ENCODE measurements around the gene XPOT.

The XPOT gene

DNA sequence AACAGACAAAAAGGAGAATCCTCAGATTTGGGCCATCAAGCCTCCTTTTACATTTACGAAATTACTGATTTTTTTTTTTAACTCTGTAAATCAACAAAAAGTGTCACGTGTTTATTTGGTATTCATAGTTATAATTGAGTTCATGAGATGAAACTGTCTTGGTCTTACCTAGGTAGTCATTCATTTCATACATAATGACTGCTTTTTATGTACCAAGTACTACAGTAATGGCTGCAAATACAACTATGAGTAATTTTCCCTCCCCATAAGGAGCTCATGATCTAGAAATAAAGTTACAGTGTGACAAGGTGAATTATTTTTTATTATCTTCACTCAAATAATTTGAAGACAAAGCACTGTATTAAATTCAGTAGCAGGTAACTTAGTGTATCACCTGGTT lies 41.3 kb downstream of the XPOT start:
- H3K27ac Mint-ChIP-seq: no peak overlapping the region
- H3K4me1 Mint-ChIP-seq: peaks cover 5% of the 10 kb centered on the region in 2 donors
- ATAC-seq (replicated peaks) (no peak), DNase-seq (no peak)
- peaks cover 32 to 51% of the 10 kb centered on the region in 2 donors for H3K36me3 Mint-ChIP-seq
- H3K9me3 Mint-ChIP-seq: no peaks in the 10 kb centered on the region
- H3K4me3 Mint-ChIP-seq: no peak overlapping the region
- H3K27me3 Mint-ChIP-seq: no peaks in the 10 kb centered on the region

DNA sequence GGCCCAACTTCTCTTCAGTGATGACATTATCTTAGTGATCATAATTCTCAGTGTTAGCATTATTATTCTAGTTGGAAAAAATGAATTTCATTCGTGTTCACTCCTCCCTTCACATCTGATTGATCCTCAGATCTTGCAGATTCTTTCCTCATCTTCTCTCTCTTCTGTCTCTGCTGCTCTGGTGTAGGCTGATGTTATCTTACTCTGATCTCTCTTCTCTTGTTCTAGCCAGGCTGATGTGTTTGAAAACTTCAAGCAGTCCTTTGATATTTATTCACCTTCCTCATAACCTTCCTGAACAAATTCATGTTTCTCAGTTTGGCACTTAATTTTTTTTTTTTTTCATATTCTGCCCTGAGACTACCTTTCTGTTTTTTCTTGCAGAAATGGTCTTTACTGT lies 42.1 kb downstream of the XPOT start:
- peaks cover 27 to 46% of the 10 kb centered on the region in 2 donors for H3K36me3 Mint-ChIP-seq
- ATAC-seq (replicated peaks) (no peak), DNase-seq (no peak)
- H3K4me1 Mint-ChIP-seq: peaks cover 8 to 13% of the 10 kb centered on the region in 2 donors
- H3K27ac Mint-ChIP-seq: no peak overlapping the region
- H3K9me3 Mint-ChIP-seq: no peaks in the 10 kb centered on the region
- H3K27me3 Mint-ChIP-seq: no peaks in the 10 kb centered on the region
- H3K4me3 Mint-ChIP-seq: no peak overlapping the region

DNA sequence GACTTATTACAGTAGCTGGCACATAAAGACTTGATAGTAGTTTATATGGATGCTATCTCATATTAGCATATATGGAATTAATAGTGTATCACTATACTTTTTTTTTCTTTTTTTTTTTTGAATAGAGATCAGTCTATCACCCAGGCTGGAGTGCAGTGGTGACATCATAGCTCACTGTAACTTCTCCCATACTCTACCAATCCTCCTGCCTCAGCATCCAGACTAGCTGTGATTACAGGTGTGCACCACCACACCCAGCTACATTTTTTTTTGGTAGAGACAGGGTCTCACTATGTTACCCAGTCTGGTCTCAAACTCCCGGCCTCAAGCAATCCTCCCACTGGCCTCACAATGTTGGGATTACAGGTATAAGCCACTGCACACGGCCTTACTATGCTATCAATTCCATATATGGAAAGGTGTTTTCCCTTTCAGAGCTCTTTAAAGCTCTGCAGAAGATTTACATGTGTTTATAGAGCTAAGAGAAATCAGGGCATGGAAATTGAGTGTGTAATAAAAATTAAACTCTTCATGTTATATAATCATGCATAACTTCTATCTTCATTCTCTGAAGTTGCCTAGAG lies 46.0 kb downstream of the XPOT start:
- Mint-ChIP-seq H3K4me1 (peaks cover 13 to 18% of the 10 kb centered on the region in 2 donors), H3K27ac (no peak overlapping the region), H3K36me3 (peaks cover 7 to 21% of the 10 kb centered on the region in 2 donors), H3K4me3 (peak overlapping the region; percentile 93 to 97), H3K27me3 (no peaks in the 10 kb centered on the region), H3K9me3 (no peaks in the 10 kb centered on the region)
- ATAC-seq (replicated peaks) (no peak), DNase-seq (no peak)

DNA sequence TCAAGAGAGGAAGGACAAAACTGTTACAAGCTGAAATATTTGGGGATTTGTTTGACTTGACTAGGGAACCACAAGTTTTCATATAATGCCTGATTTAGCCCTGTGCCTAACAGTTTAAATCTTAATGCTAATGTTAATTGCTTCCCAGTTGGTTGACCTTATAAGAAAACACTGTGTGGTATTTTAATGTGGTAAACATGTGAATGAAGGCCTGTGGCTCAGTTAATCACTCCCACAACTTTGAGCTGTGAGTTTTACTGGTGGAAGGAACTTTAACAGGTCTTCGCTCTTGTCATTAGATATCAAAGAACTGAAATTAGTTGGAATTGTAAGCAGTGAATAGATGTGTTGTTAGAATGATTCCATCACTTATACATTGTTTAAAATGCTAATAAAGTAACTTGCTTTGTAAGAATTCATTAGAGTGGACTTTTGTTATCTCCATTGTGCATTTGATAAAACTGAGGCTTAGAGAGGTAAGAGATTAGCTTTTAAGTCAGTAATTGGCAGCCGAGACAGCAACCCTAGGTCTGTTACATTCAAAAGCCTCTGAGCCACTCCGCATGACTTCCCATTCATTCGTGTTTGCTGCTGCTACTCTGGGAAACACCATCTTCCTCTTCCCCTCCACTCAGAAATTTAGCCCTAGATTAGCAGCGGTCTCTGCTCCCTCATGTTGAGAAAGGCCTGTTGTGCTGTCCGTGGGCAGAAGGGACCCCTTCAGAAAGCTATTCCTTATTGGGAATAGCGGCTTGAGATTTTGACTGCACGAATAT lies 46.7 kb downstream of the XPOT start:
- Mint-ChIP-seq H3K27ac (peak overlapping the region; percentile 95), H3K4me3 (peak overlapping the region; percentile 93 to 97), H3K9me3 (no peaks in the 10 kb centered on the region), H3K27me3 (no peaks in the 10 kb centered on the region), H3K36me3 (peaks cover 7 to 21% of the 10 kb centered on the region in 2 donors), H3K4me1 (peaks cover 14 to 21% of the 10 kb centered on the region in 2 donors)
- ATAC-seq (replicated peaks) (peak in 1 of 2 donors; percentile 31), DNase-seq (no peak)

DNA sequence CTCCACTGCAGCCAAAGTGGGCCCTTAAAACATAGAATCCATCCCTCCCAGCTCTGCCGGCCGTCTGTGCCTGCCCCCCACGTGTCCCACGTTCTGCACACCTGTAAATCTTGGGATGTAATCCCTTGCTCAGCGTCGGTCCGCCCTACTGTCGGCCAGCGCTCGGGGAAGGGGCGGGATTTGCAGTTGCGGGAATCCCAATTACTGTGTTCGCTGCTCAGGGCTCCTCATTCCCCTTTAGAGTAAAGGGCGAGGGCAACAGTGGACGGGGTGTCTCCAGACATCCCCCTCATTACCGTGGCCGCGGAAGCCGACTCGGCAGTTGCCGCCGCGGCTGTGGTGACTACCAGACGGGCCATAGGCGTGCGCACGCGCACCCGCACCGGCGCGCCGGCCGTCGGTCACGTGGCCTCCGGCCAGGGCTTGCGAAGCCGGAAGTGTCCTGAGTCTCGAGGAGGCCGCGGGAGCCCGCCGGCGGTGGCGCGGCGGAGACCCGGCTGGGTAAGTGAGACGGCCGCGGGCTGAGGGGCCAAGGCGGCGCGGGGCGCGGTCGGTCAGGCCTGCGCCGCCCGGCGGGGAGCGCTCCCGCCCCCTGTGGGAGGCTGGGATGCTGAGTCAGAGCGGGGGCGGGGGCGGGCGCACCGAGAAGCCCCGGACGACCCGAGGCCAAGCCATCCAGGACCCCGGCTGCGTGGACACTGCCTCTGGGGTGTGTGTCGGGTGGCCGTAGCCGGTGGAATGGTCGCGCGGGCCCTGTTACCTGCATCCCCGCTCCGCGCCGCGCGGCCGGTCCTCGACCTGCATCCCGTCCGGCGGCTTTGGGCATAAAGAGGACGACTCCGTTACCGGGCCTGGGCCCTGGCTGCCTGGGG lies 47.7 kb downstream of the XPOT start, which contains the start of gene TBK1:
Gene TBK1, plus strand, starts transcription at position 434 of the 872 bp plus-strand sequence. CDS start 3,751 bp downstream, outside the sequence.
- DNase-seq (peak; percentile 81), ATAC-seq (replicated peaks) (peak; percentile 88 to 91)
- Mint-ChIP-seq H3K4me1 (peaks cover 17 to 28% of the 10 kb centered on the region in 2 donors), H3K9me3 (no peaks in the 10 kb centered on the region), H3K27ac (peak within 1 kb of the TSS; percentile 95), H3K27me3 (no peaks in the 10 kb centered on the region), H3K4me3 (peak within 1 kb of the TSS; percentile 93 to 97), H3K36me3 (peaks cover 4 to 19% of the 10 kb centered on the region in 2 donors)

DNA sequence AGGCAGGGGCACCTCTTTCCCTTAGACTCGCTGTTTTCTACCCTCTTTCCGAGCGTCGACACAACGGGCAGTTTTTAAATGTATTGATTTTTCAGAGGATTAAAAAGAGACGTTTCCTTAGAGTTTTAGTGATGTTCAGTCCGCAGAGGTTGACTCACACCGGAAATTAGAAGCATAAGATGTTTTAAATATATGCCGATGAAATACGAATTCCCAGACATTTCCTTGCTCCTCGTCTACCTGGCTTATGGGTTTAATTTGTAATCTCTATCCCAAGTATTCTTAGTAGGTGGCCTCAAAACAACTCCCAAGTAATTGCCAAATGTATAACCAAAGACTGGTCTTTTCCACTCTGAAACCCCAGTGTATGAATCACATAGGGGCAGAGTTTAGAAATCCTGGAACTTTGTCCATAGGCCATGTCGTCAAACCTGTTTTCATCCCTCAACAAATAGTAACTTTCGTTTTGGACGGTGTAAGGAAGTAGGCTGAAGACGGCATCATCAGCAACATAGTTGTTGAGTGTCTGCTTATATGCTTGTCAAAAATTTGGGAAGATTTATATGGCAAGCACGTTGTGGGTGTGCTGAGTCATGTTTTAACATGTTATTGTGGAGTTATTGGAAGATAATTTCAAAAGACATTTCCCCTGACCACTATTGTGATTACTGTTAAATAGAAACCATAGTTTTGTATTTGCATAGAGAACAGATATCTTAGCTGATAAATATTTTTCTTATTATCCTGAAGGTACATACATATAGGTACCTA lies 48.6 kb downstream of the XPOT start:
- Mint-ChIP-seq H3K27ac (peak overlapping the region; percentile 95), H3K27me3 (no peaks in the 10 kb centered on the region), H3K36me3 (peaks cover 10 to 22% of the 10 kb centered on the region in 2 donors), H3K4me1 (peaks cover 24 to 36% of the 10 kb centered on the region in 2 donors), H3K9me3 (no peaks in the 10 kb centered on the region), H3K4me3 (peak overlapping the region; percentile 93 to 97)
- DNase-seq (no peak), ATAC-seq (replicated peaks) (no peak)

DNA sequence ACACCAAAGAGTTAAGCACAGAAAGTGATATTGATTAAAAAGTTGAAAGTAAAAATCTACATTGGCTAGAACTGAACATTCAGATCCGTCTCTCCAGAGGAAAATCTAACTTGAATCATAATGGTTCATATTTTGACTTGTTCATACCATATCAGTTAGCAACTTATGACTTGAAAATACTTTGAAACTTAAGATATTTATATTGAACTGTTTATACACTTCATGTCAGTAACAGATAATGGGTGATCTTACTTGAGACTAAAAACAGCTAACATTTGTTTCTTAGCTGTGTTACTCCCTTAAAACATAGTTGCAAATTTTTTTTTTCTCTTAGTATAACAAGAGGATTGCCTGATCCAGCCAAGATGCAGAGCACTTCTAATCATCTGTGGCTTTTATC lies 51.3 kb downstream of the XPOT start:
- Mint-ChIP-seq H3K9me3 (no peaks in the 10 kb centered on the region), H3K4me1 (peaks cover 29 to 47% of the 10 kb centered on the region in 2 donors), H3K27me3 (no peaks in the 10 kb centered on the region), H3K27ac (no peak overlapping the region), H3K4me3 (no peak overlapping the region), H3K36me3 (peaks cover 14 to 20% of the 10 kb centered on the region in 2 donors)
- no peak for DNase-seq
- no peak for ATAC-seq (replicated peaks)

GRCh38 chr12:64456119-64456518 lies 51.9 kb downstream of the XPOT start:
- no peak overlapping the region for H3K27ac Mint-ChIP-seq
- ATAC-seq (replicated peaks) (no peak), DNase-seq (no peak)
- no peak overlapping the region for H3K4me3 Mint-ChIP-seq
- H3K36me3 Mint-ChIP-seq: peaks cover 16 to 24% of the 10 kb centered on the region in 2 donors
- peaks cover 26 to 40% of the 10 kb centered on the region in 2 donors for H3K4me1 Mint-ChIP-seq
- no peaks in the 10 kb centered on the region for H3K9me3 Mint-ChIP-seq
- H3K27me3 Mint-ChIP-seq: no peaks in the 10 kb centered on the region

- peaks cover 16 to 28% of the 10 kb centered on the region in 2 donors for H3K36me3 Mint-ChIP-seq
- H3K4me1 Mint-ChIP-seq: peaks cover 26 to 39% of the 10 kb centered on the region in 2 donors
- no peaks in the 10 kb centered on the region for H3K27me3 Mint-ChIP-seq
- no peak overlapping the region for H3K4me3 Mint-ChIP-seq
- ATAC-seq (replicated peaks) (no peak), DNase-seq (no peak)
- no peak overlapping the region for H3K27ac Mint-ChIP-seq
- no peaks in the 10 kb centered on the region for H3K9me3 Mint-ChIP-seq
These were observed 52.8 kb downstream of the XPOT start for GRCh38 chr12:64457032-64457431.

DNA sequence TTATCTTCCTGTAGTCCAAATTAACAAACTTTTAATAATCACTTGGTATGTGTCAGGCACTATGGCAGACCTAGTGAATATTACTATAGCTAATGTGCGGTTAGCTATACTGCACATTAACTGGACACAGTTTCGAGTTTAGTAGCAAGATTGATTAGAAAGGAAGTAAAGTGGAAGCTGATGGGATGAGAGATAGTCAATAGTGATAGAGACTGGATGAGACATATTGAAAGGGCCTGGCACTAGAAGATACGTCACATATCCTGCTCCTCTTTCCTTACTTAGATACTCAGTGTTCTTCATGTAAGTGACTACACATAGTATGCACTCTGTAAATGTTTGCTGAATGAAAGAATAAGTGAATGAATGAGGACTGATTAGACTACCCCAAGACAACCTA lies 53.3 kb downstream of the XPOT start:
- no peak overlapping the region for H3K4me3 Mint-ChIP-seq
- no peaks in the 10 kb centered on the region for H3K27me3 Mint-ChIP-seq
- peaks cover 26 to 39% of the 10 kb centered on the region in 2 donors for H3K4me1 Mint-ChIP-seq
- H3K9me3 Mint-ChIP-seq: no peaks in the 10 kb centered on the region
- H3K27ac Mint-ChIP-seq: no peak overlapping the region
- H3K36me3 Mint-ChIP-seq: peaks cover 16 to 28% of the 10 kb centered on the region in 2 donors
- DNase-seq: no peak
- ATAC-seq (replicated peaks): peak in 1 of 2 donors; percentile 22

DNA sequence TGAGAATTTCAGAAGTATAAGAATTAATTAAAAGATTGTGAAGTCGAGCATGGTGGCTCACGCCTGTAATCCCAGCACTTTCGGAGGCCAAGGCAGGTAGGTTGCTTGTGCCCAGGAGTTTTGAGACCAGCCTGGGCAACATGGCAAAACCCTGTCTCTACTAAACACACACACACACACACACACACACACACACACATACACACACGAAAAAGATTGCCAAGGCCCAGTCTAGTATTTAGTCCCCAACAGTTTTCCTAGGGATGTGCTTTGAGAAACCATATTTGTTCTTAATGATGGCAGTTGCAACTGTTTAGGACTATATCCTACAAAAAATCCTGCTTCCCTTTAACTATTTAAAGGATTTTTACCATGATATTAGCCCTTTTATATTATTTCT lies 53.7 kb downstream of the XPOT start:
- Mint-ChIP-seq H3K27me3 (no peaks in the 10 kb centered on the region), H3K4me3 (no peak overlapping the region), H3K36me3 (peaks cover 16 to 31% of the 10 kb centered on the region in 2 donors), H3K27ac (no peak overlapping the region), H3K4me1 (peaks cover 25 to 38% of the 10 kb centered on the region in 2 donors), H3K9me3 (no peaks in the 10 kb centered on the region)
- ATAC-seq (replicated peaks) (no peak), DNase-seq (no peak)

DNA sequence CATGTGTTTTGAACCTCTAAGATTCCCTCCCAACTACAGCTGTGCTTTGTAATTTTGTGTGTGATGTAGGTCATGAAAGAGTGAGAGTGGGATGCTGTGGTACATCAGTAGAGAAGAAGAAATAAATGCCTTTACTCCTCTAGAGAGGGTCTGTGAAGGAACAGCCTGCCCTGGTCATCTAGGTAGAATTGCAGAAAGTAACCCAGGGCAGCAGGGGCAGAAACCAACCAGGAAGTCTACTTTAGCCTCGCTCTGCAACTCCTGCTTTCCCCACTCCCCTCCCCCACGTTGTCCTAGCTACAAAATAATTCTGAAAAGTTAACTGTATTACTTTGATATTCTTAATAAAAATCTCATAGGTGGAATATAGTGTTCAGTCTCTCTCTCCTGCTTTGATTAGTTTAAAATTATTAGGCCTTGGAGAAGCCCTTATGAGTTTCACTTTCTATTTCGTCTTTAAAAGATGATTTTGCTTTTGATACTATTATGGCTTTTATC lies 55.3 kb downstream of the XPOT start:
- Mint-ChIP-seq H3K27me3 (no peaks in the 10 kb centered on the region), H3K27ac (peak overlapping the region; percentile 6), H3K4me1 (peaks cover 21 to 33% of the 10 kb centered on the region in 2 donors), H3K36me3 (peaks cover 19 to 35% of the 10 kb centered on the region in 2 donors), H3K9me3 (no peaks in the 10 kb centered on the region), H3K4me3 (peak overlapping the region; percentile 65 to 77)
- DNase-seq (no peak), ATAC-seq (replicated peaks) (peak in 1 of 2 donors; percentile 36)

GRCh38 chr12:64461634-64462414 lies 57.6 kb downstream of the XPOT start:
- Mint-ChIP-seq H3K27ac (no peak overlapping the region), H3K36me3 (peaks cover 21 to 39% of the 10 kb centered on the region in 2 donors), H3K4me3 (no peak overlapping the region), H3K4me1 (peaks cover 17 to 24% of the 10 kb centered on the region in 2 donors), H3K27me3 (no peaks in the 10 kb centered on the region), H3K9me3 (no peaks in the 10 kb centered on the region)
- ATAC-seq (replicated peaks): no peak
- no peak for DNase-seq

Data from stimulated activated naive B cell treated with anti-CD40 and anti-IgM and Interleukin-4, amounts not matched to agents 10 μg/mL and 1 μg/mL and 100 μg/mL, for 72 hours (primary cell).